HEK293 (cell line): Measurements from ENCODE around the gene GPR155.
A peak's percentile ranks its signal among the peaks of the same experiment; 100 is the strongest.

Experiments used
- CTCF ChIA-PET: fragments of 350-600 bp; formaldehyde crosslinking; extraction: SDS; loops from one replicate; lab custom pipeline; 2021; ENCODE audit warnings: antibody characterized with exemption; lab: Yijun Ruan, JAX
- POLR2A ChIA-PET: fragments of 300-600 bp; formaldehyde crosslinking; extraction: SDS; loops from one replicate; lab custom pipeline; 2020; ENCODE audit warnings: antibody characterized with exemption, inconsistent platforms; lab: Yijun Ruan, JAX
- H3K27ac ChIP-seq: fragments of 200-500 bp; sonication (Bioruptor generic); 2 replicates; pipeline ENCODE4 v1.5.1; 2014; ENCODE audit warnings: low read depth, low read length, control low read depth, inconsistent platforms; ENCODE audit errors: extremely low read depth
- H3K36me3 ChIP-seq, 2 experiments: fragments of 200-500 bp in 1 of 2; sonication (Bioruptor generic) in 1 of 2; 1 replicate in 1 of 2; 2 replicates in 1 of 2; pipeline ENCODE4 v1.5.1; 2014 to 2017; ENCODE audit warnings: inconsistent platforms in 2 of 2, low read length in 2 of 2; ENCODE audit not compliant: control insufficient read depth in 2 of 2, insufficient read depth in 1 of 2
- H3K4me1 ChIP-seq: fragments of 200-500 bp; sonication (Bioruptor generic); 2 replicates; pipeline ENCODE4 v1.5.1; 2014; ENCODE audit warnings: mild to moderate bottlenecking, low read length, inconsistent platforms; ENCODE audit not compliant: control insufficient read depth, insufficient read depth
- H3K4me3 ChIP-seq: 2 replicates; pipeline ENCODE4 v1.5.1; 2011; ENCODE audit warnings: low read depth, mild to moderate bottlenecking, control low read depth, low read length, moderate library complexity
- H3K9me3 ChIP-seq: fragments of 200-500 bp; sonication (Bioruptor generic); 2 replicates; pipeline ENCODE4 v1.5.1; 2014; ENCODE audit warnings: low read depth, low read length, inconsistent platforms; ENCODE audit not compliant: control insufficient read depth, insufficient read depth
- AEBP2 ChIP-seq: fragments of 450-650 bp; formaldehyde crosslinking; IDR thresholded peaks from 2 replicates; pipeline ENCODE4 v1.5.1; 2016; ENCODE audit warnings: missing biosample characterization, missing genetic modification characterization, borderline replicate concordance
- IKZF3 ChIP-seq: fragments of 450-650 bp; IDR thresholded peaks from 2 replicates; pipeline ENCODE4 v1.5.0; 2018; ENCODE audit warnings: missing biosample characterization, mild to moderate bottlenecking, missing genetic modification characterization, moderate library complexity
- INSM2 ChIP-seq: fragments of 450-650 bp; formaldehyde crosslinking; IDR thresholded peaks from 2 replicates; pipeline ENCODE4 v1.5.1; 2016; ENCODE audit warnings: missing biosample characterization, missing genetic modification characterization
- KLF1 ChIP-seq: fragments of 450-650 bp; formaldehyde crosslinking; IDR thresholded peaks from 2 replicates; pipeline ENCODE4 v1.5.1; 2016; ENCODE audit warnings: missing biosample characterization, missing genetic modification characterization
- KLF8 ChIP-seq: fragments of 450-650 bp; formaldehyde crosslinking; IDR thresholded peaks from 2 replicates; pipeline ENCODE4 v1.5.1; 2016; ENCODE audit warnings: missing biosample characterization, missing genetic modification characterization
- KLF9 ChIP-seq: fragments of 450-650 bp; formaldehyde crosslinking; IDR thresholded peaks from 2 replicates; pipeline ENCODE4 v1.5.1; 2016; ENCODE audit warnings: missing biosample characterization, missing genetic modification characterization, low read depth
- PBX3 ChIP-seq: sonication (generic); formaldehyde crosslinking; IDR thresholded peaks from 2 replicates; pipeline ENCODE4 v1.8.1; 2022; ENCODE audit warnings: mild to moderate bottlenecking, moderate library complexity, missing genetic modification reagents
- PRDM10 ChIP-seq: fragments of 450-650 bp; formaldehyde crosslinking; IDR thresholded peaks from 2 replicates; pipeline ENCODE4 v1.5.1; 2016; ENCODE audit warnings: missing biosample characterization, missing genetic modification characterization
- SP3 ChIP-seq: fragments of 450-650 bp; formaldehyde crosslinking; IDR thresholded peaks from 2 replicates; pipeline ENCODE4 v1.5.1; 2016; ENCODE audit warnings: missing biosample characterization, missing genetic modification characterization
- SP7 ChIP-seq: fragments of 450-650 bp; formaldehyde crosslinking; IDR thresholded peaks from 2 replicates; pipeline ENCODE4 v1.5.1; 2016; ENCODE audit warnings: missing biosample characterization, missing genetic modification characterization
- ZNF114 ChIP-seq: fragments of 450-650 bp; formaldehyde crosslinking; IDR thresholded peaks from 2 replicates; pipeline ENCODE4 v1.5.0; 2017; ENCODE audit warnings: missing biosample characterization, missing genetic modification characterization
- ZNF138 ChIP-seq: fragments of 450-650 bp; formaldehyde crosslinking; IDR thresholded peaks from 2 replicates; pipeline ENCODE4 v1.5.1; 2016; ENCODE audit warnings: missing biosample characterization, missing genetic modification characterization, borderline replicate concordance
- ZNF146 ChIP-seq: fragments of 450-650 bp; formaldehyde crosslinking; IDR thresholded peaks from 2 replicates; pipeline ENCODE4 v1.5.1; 2016; ENCODE audit warnings: missing biosample characterization, missing genetic modification characterization
- ZNF26 ChIP-seq: fragments of 450-650 bp; formaldehyde crosslinking; IDR thresholded peaks from 2 replicates; pipeline ENCODE4 v1.5.1; 2016; ENCODE audit warnings: missing biosample characterization, missing genetic modification characterization
- ZNF335 ChIP-seq: fragments of 450-650 bp; formaldehyde crosslinking; conservative IDR thresholded peaks from 2 replicates; pipeline ENCODE4 v1.5.1; 2016; ENCODE audit warnings: missing biosample characterization, missing genetic modification characterization
- ZNF350 ChIP-seq: fragments of 450-650 bp; formaldehyde crosslinking; IDR thresholded peaks from 2 replicates; pipeline ENCODE4 v1.5.0; 2017; ENCODE audit warnings: missing biosample characterization, mild to moderate bottlenecking, missing genetic modification characterization
- ZNF560 ChIP-seq: fragments of 450-650 bp; formaldehyde crosslinking; IDR thresholded peaks from 2 replicates; pipeline ENCODE4 v1.5.1; 2017; ENCODE audit warnings: missing biosample characterization, missing genetic modification characterization, borderline replicate concordance
- ZNF580 ChIP-seq: fragments of 450-650 bp; formaldehyde crosslinking; IDR thresholded peaks from 2 replicates; pipeline ENCODE4 v1.5.1; 2016; ENCODE audit warnings: missing biosample characterization, missing genetic modification characterization
- ZNF660 ChIP-seq: fragments of 450-650 bp; IDR thresholded peaks from 2 replicates; pipeline ENCODE4 v1.5.1; 2018; ENCODE audit warnings: missing biosample characterization, mild to moderate bottlenecking, missing genetic modification characterization
- ZNF701 ChIP-seq: fragments of 450-650 bp; formaldehyde crosslinking; IDR thresholded peaks from 2 replicates; pipeline ENCODE4 v1.5.1; 2016; ENCODE audit warnings: missing biosample characterization, missing genetic modification characterization
- ZNF704 ChIP-seq: fragments of 450-650 bp; formaldehyde crosslinking; IDR thresholded peaks from 2 replicates; pipeline ENCODE4 v1.5.1; 2016; ENCODE audit warnings: missing biosample characterization, missing genetic modification characterization
- ZNF791 ChIP-seq: fragments of 450-650 bp; formaldehyde crosslinking; IDR thresholded peaks from 2 replicates; pipeline ENCODE4 v1.5.1; 2016; ENCODE audit warnings: missing biosample characterization, missing genetic modification characterization
- ZXDB ChIP-seq: fragments of 450-650 bp; formaldehyde crosslinking; IDR thresholded peaks from 2 replicates; pipeline ENCODE4 v1.5.1; 2016; ENCODE audit warnings: missing biosample characterization, missing genetic modification characterization

The GPR155 gene

GRCh38 chr2:174487108-174487819 is 435 bp upstream of the GPR155 start (continued):
- TF ChIP-seq PRDM10 (peak; percentile 68), ZNF660 (tag by site-specific recombination) (0 out of 2 replicates have a peak, but pooled peaks have one; percentile 42), SP3 (tag by site-specific recombination) (peak; percentile 70), PBX3 (no peak), ZXDB (tag by site-specific recombination) (peak; percentile 16; the same call in 1 of the 2 replicates), ZNF138 (tag by site-specific recombination) (no peak), KLF9 (tag by site-specific recombination) (peak; percentile 82; the same call in 1 of the 2 replicates), SP7 (tag by site-specific recombination) (peak; percentile 20; the same call in 1 of the 2 replicates), KLF1 (tag by site-specific recombination) (peak; percentile 30; the same call in 1 of the 2 replicates), IKZF3 (tag by site-specific recombination) (peak; percentile 54; the same call in 1 of the 2 replicates), KLF8 (0 out of 2 replicates have a peak, but pooled peaks have one; percentile 13)

- Histone ChIP-seq H3K27ac (peak overlapping the region; percentile 54; the same call in 1 of the 2 replicates), H3K36me3 (peaks cover 0 to 3% of the 10 kb centered on the region in 2 experiments; a peak in 1 of 3 replicates), H3K4me3 (peak overlapping the region; percentile 75), H3K9me3 (no peaks in the 10 kb centered on the region), H3K4me1 (0 out of 2 replicates have a peak, but pooled peaks cover 2% of the 10 kb centered on the region)
- ChIA-PET CTCF (interaction anchor here (0.5 to 0.9 kb wide), 4 partner anchors 24 to 71 kb away, joined by 3 to 4 read pairs (median 4); no protein-coding TSS in a partner anchor), POLR2A (interaction anchor here (0.7 to 2.6 kb wide), 3 partner anchors 10 to 527 kb away, joined by 5 to 9 read pairs (median 7); partner anchors contain the start of gene SCRN3)
- TF ChIP-seq ZNF114 (tag by site-specific recombination) (no peak), ZNF350 (no peak), INSM2 (tag by site-specific recombination) (no peak), ZNF560 (tag by site-specific recombination) (no peak), ZNF26 (tag by site-specific recombination) (no peak), ZNF701 (no peak), ZNF704 (tag by site-specific recombination) (no peak), ZNF660 (tag by site-specific recombination) (no peak), ZNF146 (tag by site-specific recombination) (no peak), AEBP2 (tag by site-specific recombination) (no peak), ZNF335 (peak; percentile 90), ZNF580 (no peak), ZNF791 (tag by site-specific recombination) (no peak)
These were observed 854 bp downstream of the GPR155 start for GRCh38 chr2:174485788-174486562.
